B cell (primary cell): ENCODE data around the gene TBC1D26. TPM values are rescaled to one million over a fixed set of nuclear protein-coding genes. Genes with fewer than 3 reads are reported as not detected.
"Not testable (repeated sequence)": the region's sequence is repeated elsewhere in the genome, so short reads cannot be mapped to it uniquely, and the experiment has no call there.

Experiments used
- ATAC-seq: fragments of 200-7000 bp; cut with Tn5 transposase; one replicate; pipeline ENCODE4 v1.10.0; 2021; ENCODE audit warnings: low read depth, mild to moderate bottlenecking, moderate number of reproducible peaks, moderate library complexity
- CTCF ChIA-PET: fragments of 350-600 bp; sonication (Branson Sonifier 250); formaldehyde crosslinking; loops from one replicate; lab custom pipeline; 2021; ENCODE audit warnings: antibody characterized with exemption, inconsistent platforms; lab: Charles Lee
- POLR2A ChIA-PET: fragments of 350-600 bp; sonication (Branson Sonifier 250); formaldehyde crosslinking; loops from one replicate; lab custom pipeline; 2021; ENCODE audit warnings: antibody characterized with exemption; lab: Charles Lee
- DNase-seq: peaks from one replicate; pipeline ENCODE4 v3.0.0; 2013
- H2AFZ ChIP-seq: 2 replicates; pipeline ENCODE4 v1.6.1; 2012; ENCODE audit warnings: mild to moderate bottlenecking, low read depth, low read length; ENCODE audit not compliant: insufficient read depth, poor library complexity, severe bottlenecking
- H3K27ac ChIP-seq, 2 donors: 1 replicate in 1 of 2; 2 replicates in 1 of 2; pipeline ENCODE4 v1.5.1; 2012 to 2013; ENCODE audit warnings: low read length in 2 of 2, mild to moderate bottlenecking in 2 of 2, moderate library complexity in 1 of 2
- H3K27me3 ChIP-seq, 4 experiments: fragments of 200-600 bp in 1 of 4; sonication (generic) in 1 of 4; replicated peaks in 1 of 4; 1 replicate in 2 of 4; 2 replicates in 2 of 4; pipeline versions ENCODE4 v1.6.1 to v1.7.0; 2013 to 2016; ENCODE audit warnings: low read length in 3 of 4, mild to moderate bottlenecking in 2 of 4, mixed read lengths in 1 of 4, moderate library complexity in 1 of 4; ENCODE audit not compliant: insufficient read depth in 4 of 4, control insufficient read depth in 3 of 4; ENCODE audit errors: control extremely low read depth in 1 of 4
- H3K36me3 ChIP-seq, 2 experiments: replicated peaks in 1 of 2; 1 replicate in 1 of 2; 2 replicates in 1 of 2; pipeline versions ENCODE4 v1.6.1 to v1.7.1; 2013; ENCODE audit warnings: low read length in 1 of 2; ENCODE audit not compliant: insufficient read depth in 2 of 2, control insufficient read depth in 1 of 2; ENCODE audit errors: control extremely low read depth in 1 of 2, extremely low read depth in 1 of 2
- H3K4me1 ChIP-seq, 2 donors: fragments of 200-600 bp in 1 of 2; sonication (generic) in 1 of 2; 1 replicate in 1 of 2; 2 replicates in 1 of 2; pipeline versions ENCODE4 v1.5.1 to v1.6.1; 2013 to 2017; ENCODE audit warnings: low read length in 2 of 2; ENCODE audit not compliant: control insufficient read depth in 2 of 2, insufficient read depth in 2 of 2
- H3K4me2 ChIP-seq: replicated peaks from 2 replicates; pipeline ENCODE3; 2012; ENCODE audit warnings: mild to moderate bottlenecking, low read depth, low read length; ENCODE audit not compliant: poor library complexity, severe bottlenecking
- H3K4me3 ChIP-seq, 5 experiments: fragments of 200-600 bp in 1 of 5; sonication (generic) in 1 of 5; 1 replicate in 3 of 5; 2 replicates in 2 of 5; pipeline versions ENCODE4 v1.5.1 to v1.7.0; 2011 to 2016; ENCODE audit warnings: low read length in 4 of 5, mild to moderate bottlenecking in 4 of 5, low read depth in 2 of 5, control low read depth in 1 of 5, moderate library complexity in 1 of 5; ENCODE audit not compliant: insufficient read depth in 1 of 5; ENCODE audit errors: control extremely low read depth in 1 of 5, extremely low read depth in 1 of 5
- H3K79me2 ChIP-seq: fragments of 200-600 bp; sonication (generic); one replicate; pipeline ENCODE4 v1.6.0; 2016; ENCODE audit warnings: low read length; ENCODE audit not compliant: control insufficient read depth, insufficient read depth
- H3K9ac ChIP-seq: fragments of 200-600 bp; sonication (generic); 2 replicates; pipeline ENCODE4 v1.6.1; 2017; ENCODE audit warnings: mild to moderate bottlenecking, low read length, moderate library complexity
- H3K9me3 ChIP-seq, 3 donors: one replicate each; pipeline versions ENCODE4 v1.6.1 to v1.7.1; 2013; ENCODE audit warnings: low read length in 2 of 3; ENCODE audit not compliant: control insufficient read depth in 2 of 3, insufficient read depth in 1 of 3; ENCODE audit errors: control extremely low read depth in 1 of 3
- H4K20me1 ChIP-seq: 2 replicates; pipeline ENCODE4 v1.6.0; 2012; ENCODE audit warnings: mild to moderate bottlenecking, low read length; ENCODE audit not compliant: insufficient read depth, control insufficient read depth, poor library complexity, severe bottlenecking
- H3K27ac Mint-ChIP-seq: one replicate; pipeline ENCODE4 v1.8.0; 2021; ENCODE audit warnings: mixed read lengths
- H3K27me3 Mint-ChIP-seq: one replicate; pipeline ENCODE4 v1.8.0; 2021; ENCODE audit warnings: mixed read lengths
- H3K4me1 Mint-ChIP-seq: one replicate; pipeline ENCODE4 v1.8.0; 2021; ENCODE audit warnings: mixed read lengths
- H3K4me3 Mint-ChIP-seq: one replicate; pipeline ENCODE4 v1.8.0; 2021; ENCODE audit warnings: mixed read lengths
- H3K9me3 Mint-ChIP-seq: one replicate; pipeline ENCODE4 v1.8.0; 2022; ENCODE audit warnings: mixed read lengths; ENCODE audit not compliant: insufficient read depth
- WGBS: methylation state at CpG from one replicate; pipeline ENCODE4 v1.1.5; 2013; ENCODE audit warnings: missing lambda C conversion rate; ENCODE audit not compliant: insufficient coverage; 5-methylcytosine and 5-hydroxymethylcytosine counted together
- intact Hi-C: fragments of 100-400 bp; cut with micrococcal nuclease; formaldehyde crosslinking; loops from one replicate; pipeline ENCODE4 v1.10.0; 2022
- polyA plus RNA-seq: library from polyadenylated mRNA; depleted of rRNA; stranded (reverse); fragments of >200 nt; gene quantifications from 2 replicates; pipeline ENCODE4 v1.2.3, GENCODE V29; 2012
- small RNA-seq: library from RNA; depleted of rRNA; stranded (forward); fragments of <200 nt; gene quantifications from one replicate; pipeline ENCODE3, GENCODE V24; 2012; ENCODE audit warnings: low replicate concordance, low read depth; ENCODE audit not compliant: insufficient read length
- total RNA-seq, 2 donors: library from RNA; stranded (reverse); fragments of 120-200 nt in 1 of 2; gene quantifications; 1 replicate in 1 of 2; 2 replicates in 1 of 2; pipeline versions ENCODE4 v1.2.3 to v1.2.4, GENCODE V29; 2013 to 2022

Gene TBC1D26
- total and polyA plus RNA-seq, 2 donors (not counting 1 experiment from before 2014, with no cell fraction given): 0.04 TPM; not detected in 1

GRCh38 chr17:15787363-15788075, 55.4 kb downstream of the TBC1D26 start:
- H3K4me3 ChIP-seq, H3K36me3 ChIP-seq, H3K27ac Mint-ChIP-seq, H3K9ac ChIP-seq, H3K9me3 Mint-ChIP-seq, H3K27ac ChIP-seq, H2AFZ ChIP-seq, H3K4me1 Mint-ChIP-seq, H3K79me2 ChIP-seq, DNase-seq, H4K20me1 ChIP-seq, ATAC-seq, H3K4me2 ChIP-seq, POLR2A ChIA-PET, intact Hi-C loops, H3K9me3 ChIP-seq, CTCF ChIA-PET, H3K4me3 Mint-ChIP-seq, H3K4me1 ChIP-seq: not testable (repeated sequence)
- peaks cover 27% of the 10 kb centered on the region for H3K27me3 Mint-ChIP-seq
- peaks cover 0 to 15% (median 7%) of the 10 kb centered on the region in 4 experiments for H3K27me3 ChIP-seq
- 97% methylated on average over 20 of the region's 29 CpGs for WGBS

- H3K27ac ChIP-seq, CTCF ChIA-PET, POLR2A ChIA-PET, H3K9me3 ChIP-seq, H3K4me3 ChIP-seq, H3K36me3 ChIP-seq, H2AFZ ChIP-seq, H3K27ac Mint-ChIP-seq, intact Hi-C loops, H3K9ac ChIP-seq, H3K79me2 ChIP-seq, H4K20me1 ChIP-seq, H3K4me1 Mint-ChIP-seq, H3K4me1 ChIP-seq, DNase-seq, H3K4me2 ChIP-seq, H3K9me3 Mint-ChIP-seq, H3K4me3 Mint-ChIP-seq, ATAC-seq: not testable (repeated sequence)
- peaks cover 0 to 11% (median 6%) of the 10 kb centered on the region in 4 experiments for H3K27me3 ChIP-seq
- peaks cover 21% of the 10 kb centered on the region for H3K27me3 Mint-ChIP-seq
- WGBS: no CpG with 5 or more reads among the region's 2 CpGs
Observed at GRCh38 chr17:15788365-15788764, 56.3 kb downstream of the TBC1D26 start.

Small RNA genes within 50 kb of the gene (small RNA-seq; reads per million reads assigned to genes)
- not detected for gene AC015922.1
- gene RNA5SP436: not detected

Other genes starting within 250 kb of the TBC1D26 start
- gene TVP23C, start 168.8 kb upstream of the TBC1D26 start, total RNA-seq: 30.9 and 35.9 TPM in 2 replicates
- gene TVP23C, start 168.8 kb upstream of the TBC1D26 start, polyA plus RNA-seq: 6.4 and 8.6 TPM in 2 replicates
- 0.32 and 0.76 TPM in 2 replicates for gene FBXW10B, start 112.6 kb upstream of the TBC1D26 start, total RNA-seq
- gene FBXW10B, start 112.6 kb upstream of the TBC1D26 start, polyA plus RNA-seq: 0.07 and 0.10 TPM in 2 replicates
- 7.8 and 11.1 TPM in 2 replicates for gene TRIM16, start 48.0 kb upstream of the TBC1D26 start, total RNA-seq
- gene TRIM16, start 48.0 kb upstream of the TBC1D26 start, polyA plus RNA-seq: 5.4 and 5.6 TPM in 2 replicates
- gene ZNF286A, start 32.5 kb upstream of the TBC1D26 start, total RNA-seq: 30.4 and 31.2 TPM in 2 replicates
- 7.0 and 11.6 TPM in 2 replicates for gene ZNF286A, start 32.5 kb upstream of the TBC1D26 start, polyA plus RNA-seq
- not detected in 2 replicates for gene ADORA2B, start 212.8 kb downstream of the TBC1D26 start, total RNA-seq
- not detected in 2 replicates for gene ADORA2B, start 212.8 kb downstream of the TBC1D26 start, polyA plus RNA-seq